Right lung (tissue), 5 donors: ENCODE results near the gene STAB2. TPM values are rescaled to one million over a fixed set of nuclear protein-coding genes. Genes with fewer than 3 reads are reported as not detected.

ENCODE experiments used
- DNase-seq, 2 donors: peaks; one replicate each; pipeline ENCODE4 v3.0.0-alpha.2; 2013
- polyA plus RNA-seq, 5 donors: library from polyadenylated mRNA; unstranded; fragments of 120-200 nt; gene quantifications; one replicate each; pipeline versions ENCODE4 v1.2.1 to v1.2.3, GENCODE V29; 2013; ENCODE audit warnings: inconsistent platforms in 1 of 5, low replicate concordance in 1 of 5; ENCODE audit not compliant: insufficient read length in 5 of 5, insufficient read depth in 1 of 5

The STAB2 gene
- polyA plus RNA-seq, 5 donors: 19.9 to 34.7 (median 31.1) TPM

DNA sequence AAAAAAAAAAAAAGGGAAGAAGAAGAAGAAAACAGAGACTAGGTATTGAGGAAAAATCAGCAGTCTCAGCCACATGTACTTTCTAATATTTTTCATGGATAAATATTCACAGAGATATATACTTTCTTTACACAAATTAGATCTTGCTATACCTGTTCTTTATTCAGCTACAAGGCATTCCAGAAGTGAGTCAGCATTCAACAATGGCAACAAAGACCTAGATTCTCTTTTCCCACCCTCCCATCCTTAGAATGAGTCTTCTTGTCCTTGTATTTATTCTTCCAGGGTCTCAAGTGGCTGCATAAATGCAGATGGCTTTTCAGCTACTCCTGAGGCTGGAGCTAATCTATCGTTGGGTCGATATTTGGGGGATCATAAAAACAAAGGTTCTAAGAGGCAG, 160.9 kb downstream of the STAB2 start:
- no peak for DNase-seq

- no peak for DNase-seq
These were observed 161.8 kb downstream of the STAB2 start for GRCh38 chr12:103748875-103749274.

DNA sequence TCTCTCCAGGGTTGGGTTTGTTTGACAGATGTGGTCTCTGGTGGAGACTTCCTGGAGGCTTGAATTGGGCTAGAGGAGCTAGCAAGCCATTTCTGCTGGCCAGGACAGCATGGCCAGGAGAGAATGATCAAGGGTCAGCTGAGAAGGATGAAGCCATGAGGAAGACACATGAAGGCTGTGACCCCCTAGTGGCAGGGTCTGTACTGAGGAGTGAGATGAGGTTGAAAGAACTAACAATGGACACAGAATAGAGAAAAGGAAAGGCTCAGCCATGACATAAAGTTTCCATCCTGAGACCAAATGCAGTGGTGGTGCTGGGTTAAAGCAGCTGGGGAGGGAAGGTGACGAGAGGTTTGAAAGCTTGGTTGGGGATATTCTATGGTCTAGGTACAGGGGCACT, 164.1 kb downstream of the STAB2 start:
- DNase-seq: no peak

GRCh38 chr12:103751600-103751999, 164.5 kb downstream of the STAB2 start:
- no peak for DNase-seq

GRCh38 chr12:103755425-103755824, 168.4 kb downstream of the STAB2 start:
- no peak for DNase-seq

- DNase-seq: no peak
These were observed 169.4 kb downstream of the STAB2 start for GRCh38 chr12:103756443-103756842.

- DNase-seq: no peak
These were observed 170.2 kb downstream of the STAB2 start for GRCh38 chr12:103757248-103757647.

DNA sequence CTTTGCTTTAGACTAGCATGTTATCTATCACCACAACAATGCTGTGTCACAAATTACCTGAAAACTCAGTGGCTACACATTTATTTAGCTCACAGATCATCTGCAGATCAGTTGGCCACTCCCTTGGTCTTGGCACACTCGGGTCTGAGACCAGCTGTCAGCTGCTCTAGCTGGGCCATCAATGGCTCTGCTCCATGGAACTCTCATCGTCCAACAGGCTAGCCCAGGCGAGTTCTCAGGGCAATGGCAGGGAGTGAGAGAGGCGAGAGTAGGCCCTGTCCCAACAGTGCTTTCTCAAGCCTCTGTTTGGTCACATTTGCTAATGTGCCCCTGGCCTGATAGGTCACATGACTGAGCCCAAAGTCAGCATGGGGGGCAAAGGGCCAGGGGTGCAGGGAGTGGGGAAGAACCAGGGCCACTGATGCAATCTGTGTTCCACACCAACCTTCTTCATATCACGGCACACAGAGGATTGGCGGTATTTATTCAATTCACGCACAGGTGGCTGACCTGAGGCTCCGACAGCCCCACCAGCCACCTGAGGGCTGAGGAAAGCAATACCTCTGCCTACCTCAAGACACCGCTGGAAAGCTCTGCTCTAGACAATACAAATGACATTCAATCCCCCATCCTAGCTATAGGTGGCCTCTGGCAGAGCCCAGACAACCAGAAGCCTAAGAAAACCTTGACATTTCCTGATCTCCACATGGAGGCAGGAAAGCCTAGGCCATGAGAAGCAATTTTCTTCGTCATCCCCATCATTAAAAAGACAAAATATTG, 171.4 kb downstream of the STAB2 start:
- DNase-seq: no peak

DNA sequence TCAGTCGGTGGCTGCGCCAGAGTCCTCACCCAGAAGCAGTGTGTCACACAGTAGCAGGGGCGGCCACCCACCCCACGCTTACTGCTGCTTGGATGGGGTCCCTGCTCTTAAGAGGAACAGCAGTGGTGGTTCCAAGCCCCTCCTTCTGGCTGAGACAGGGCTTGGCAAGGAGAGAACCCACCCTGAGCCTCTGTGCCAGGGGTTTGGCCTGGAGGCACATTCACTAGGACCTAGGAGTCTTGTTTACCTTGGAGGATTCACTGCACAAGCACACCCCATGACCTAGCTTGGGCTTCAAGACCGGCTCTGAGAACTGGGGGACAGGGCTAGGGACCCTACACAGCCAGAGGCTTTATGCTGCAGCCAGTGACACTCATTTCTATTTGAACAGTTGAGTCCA, 175.4 kb downstream of the STAB2 start:
- DNase-seq: no peak

GRCh38 chr12:103765322-103765721, 178.2 kb downstream of the STAB2 start:
- DNase-seq: no peak

DNA sequence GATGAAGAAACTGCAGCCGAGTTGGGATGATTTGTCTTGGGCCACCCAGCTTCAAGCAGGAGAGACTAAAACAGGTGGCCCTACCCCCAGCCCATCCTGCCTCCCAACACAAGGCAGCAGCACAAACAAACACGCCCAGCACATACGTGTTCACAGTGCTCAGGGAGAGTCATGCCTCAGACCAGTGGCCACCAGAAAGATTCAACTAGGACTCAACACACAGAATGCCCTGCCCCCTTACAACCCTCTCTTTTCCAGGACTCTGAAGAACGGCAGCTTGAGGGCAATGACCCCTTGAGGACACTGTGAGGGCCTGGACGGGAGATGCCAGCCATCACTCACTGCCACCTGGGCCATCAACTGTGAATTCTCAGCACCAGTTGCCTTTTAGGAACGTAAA, 179.0 kb downstream of the STAB2 start:
- no peak for DNase-seq

DNA sequence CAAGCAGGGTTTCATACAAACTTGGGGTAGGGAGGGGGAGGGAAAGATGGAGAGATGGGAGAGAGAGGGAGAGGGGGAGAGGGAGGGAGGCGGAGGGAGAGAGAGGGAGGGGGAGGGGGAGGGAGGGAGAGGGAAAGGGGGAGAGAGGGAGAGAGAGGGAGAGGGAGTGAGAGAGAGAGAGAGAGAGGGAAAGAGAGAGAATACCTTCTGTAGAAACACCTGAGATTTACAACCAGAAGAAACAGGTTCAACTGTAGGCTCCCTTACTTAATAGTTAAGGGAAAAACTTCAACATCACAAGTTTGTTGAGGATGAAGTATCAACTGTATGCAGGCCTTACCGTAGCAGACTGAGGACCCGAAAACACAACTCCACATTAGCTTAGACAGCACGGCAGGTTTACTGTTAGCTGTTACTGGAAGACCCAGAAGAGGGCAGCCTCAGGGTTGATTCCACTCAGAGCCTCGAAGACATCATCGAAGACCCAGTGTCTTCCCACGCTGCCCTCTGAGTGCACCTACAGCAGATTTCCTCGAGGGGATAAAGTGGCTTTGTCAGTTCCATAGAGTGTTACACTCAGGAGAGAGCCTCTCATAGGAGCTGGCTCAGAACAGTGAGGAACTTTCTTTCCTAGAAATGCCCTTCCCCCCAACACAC, 181.5 kb downstream of the STAB2 start:
- DNase-seq: no peak

DNA sequence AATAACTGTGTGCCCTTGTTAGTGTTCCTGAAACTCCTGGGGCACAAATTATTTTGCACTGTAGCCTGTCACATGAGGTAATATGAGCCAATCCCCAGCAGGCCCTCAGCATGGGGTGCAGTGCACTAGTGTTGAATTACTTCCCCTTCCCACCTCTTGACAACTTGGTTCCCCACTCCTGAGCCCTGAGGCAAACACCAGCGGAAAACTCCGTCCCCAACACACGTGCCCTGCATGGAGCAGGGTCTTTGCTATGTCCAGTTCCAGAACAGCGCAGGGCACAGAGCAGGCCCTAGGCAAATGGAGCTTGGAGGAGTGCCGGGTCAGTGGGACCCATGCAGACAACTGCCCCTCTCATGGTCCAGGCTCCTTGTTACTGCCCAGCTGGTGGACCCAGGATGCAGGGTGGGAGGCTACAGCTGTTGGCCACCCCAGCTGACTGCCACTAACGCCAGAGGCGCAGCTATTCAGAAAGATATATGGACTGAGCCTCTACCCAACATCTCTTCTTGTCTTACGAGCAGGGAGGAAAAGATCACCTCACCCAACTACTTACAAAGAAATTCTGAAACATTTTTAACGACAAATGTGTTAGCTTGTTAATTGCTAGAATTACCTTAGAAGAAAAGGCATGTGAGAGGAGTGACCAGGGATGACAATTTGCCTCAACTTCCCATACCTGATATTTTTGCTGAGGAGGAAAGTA, 182.3 kb downstream of the STAB2 start:
- no peak for DNase-seq

DNA sequence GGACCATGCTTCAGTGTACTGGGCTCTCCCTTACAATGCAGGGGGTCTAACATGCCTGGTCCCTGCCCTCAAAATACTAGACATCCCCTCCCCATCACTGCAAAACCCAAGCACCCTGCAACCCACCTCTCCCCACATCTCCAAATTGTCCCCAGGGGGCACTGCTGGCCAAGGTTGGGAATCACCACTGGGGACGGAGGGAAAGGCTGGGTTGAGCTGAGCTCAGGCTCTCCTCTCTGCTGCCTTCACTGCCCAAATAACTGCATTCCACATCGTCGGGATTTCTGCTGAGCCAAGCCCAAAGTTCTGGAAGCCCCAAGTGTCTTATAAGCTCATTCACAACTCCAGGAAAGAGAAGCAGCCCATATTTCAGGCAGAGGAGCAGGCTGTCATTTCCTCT, 184.4 kb downstream of the STAB2 start:
- peak in 1 of 2 donors; percentile 20 for DNase-seq

DNA sequence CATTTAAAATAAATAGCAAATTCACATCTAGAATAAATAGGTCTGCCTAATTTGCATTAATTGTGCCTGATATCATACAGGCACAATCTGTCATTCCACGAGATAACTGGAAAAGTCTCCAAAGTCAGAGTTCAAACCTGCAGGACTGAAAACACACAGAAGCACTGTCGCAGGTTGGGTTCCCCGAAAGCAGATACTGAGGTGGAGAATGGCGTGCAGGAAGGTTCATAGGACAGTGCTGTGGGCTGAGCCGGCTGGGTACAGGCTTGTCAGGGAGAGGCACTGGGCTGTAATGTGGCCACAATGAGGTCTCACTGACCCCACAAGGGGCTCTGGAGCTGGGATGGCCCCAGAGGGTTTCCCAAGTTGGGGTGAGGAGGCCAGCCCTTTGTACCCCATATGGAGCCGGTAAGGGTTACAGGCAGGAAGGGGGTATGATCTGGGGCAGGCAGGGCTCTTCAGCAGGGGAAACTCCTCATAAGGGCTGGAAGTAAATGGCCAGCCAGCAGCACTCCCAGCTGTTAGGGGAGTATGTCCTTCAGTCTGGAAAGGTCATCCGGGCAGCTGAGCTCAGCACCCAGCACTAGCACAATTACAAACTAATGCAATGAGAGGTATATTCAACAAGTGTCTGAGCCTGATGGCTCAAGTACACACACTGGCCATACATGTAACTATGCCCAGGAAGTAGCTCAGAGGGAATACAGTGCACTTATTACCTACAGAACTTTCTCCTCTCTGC, 185.5 kb downstream of the STAB2 start:
- DNase-seq: no peak

DNA sequence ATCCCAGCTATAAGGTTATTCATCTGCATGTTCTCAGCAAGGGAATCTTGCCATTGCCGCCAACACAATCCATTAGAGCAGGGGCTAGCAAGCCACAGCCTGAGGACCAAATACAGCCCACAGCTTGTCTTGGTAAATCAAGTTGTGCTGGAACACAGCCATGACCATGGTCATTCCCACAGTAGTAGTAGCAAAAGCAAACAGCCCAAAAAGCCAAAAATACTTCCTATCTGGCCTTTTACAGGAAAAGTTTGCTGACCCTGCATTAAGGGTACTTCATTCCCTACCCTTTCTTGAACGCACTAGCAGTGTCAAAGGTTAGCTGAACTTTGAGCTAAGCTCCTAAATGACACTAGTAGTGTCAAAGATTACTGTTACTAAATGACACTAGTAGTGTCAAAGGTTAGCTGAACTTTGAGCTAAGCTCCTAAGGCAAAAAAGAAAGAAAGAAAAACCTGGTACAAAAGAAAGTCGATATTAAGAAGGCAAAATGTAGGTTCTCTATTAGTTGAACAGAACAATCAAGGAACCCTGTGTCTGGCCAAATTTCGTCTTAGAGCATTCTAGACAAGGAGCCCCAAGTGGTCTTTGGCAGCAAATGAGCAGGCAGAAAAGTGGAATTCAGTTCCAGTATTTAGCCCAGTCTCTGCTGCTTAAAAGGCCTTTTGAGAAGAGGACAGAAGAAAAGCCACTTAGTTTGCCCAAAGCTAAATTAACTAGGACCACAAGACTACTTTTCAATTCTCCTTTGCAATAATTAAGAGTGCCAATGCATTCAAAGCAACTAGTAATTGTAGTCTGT, 186.2 kb downstream of the STAB2 start:
- DNase-seq: no peak

GRCh38 chr12:103774977-103775560, 188.0 kb downstream of the STAB2 start:
- no peak for DNase-seq

- no peak for DNase-seq
These were observed 191.7 kb downstream of the STAB2 start for GRCh38 chr12:103778781-103779180.

DNA sequence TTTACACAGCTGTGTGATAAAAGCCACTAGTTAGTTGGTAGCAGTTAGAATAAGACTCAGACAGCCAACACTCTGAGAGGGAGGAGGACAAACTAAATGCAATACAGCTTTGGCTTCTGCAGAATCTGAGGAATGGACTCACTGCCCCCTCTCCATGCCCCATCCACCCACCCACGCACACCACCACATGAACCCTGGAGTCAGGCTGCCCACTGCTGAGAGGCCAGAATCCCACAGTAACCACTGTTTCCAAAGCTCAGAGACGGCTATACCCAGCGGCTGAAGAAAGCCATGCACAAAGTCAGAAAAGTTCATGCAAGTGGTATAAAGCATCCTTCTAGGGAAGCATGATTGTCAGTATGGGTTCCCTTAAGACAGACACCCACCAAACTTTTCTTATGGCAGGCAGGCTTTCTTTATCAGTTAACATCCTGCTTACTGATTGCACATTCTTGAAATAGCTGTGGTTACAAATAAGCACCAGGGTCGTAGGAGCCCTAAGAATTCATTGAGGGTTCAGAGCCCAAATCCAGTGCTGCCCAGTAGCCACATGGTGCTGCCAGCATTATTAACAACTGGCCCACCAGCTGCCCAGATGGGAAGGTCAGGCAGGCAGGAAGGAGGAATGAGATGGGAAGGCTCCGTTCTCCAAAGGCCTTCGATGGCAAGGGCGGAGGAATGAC, 192.5 kb downstream of the STAB2 start:
- DNase-seq: no peak

GRCh38 chr12:103780093-103780440, 193.0 kb downstream of the STAB2 start:
- DNase-seq: no peak
